SK-N-SH treated with all-trans-retinoic acid at 6 μM for 48 hours (cell line): ENCODE results near the gene ATL2.

Source experiments
- BACH2 ChIP-seq: fragments of 250-450 bp; sonication (Bioruptor Pico); IDR thresholded peaks from 2 replicates; pipeline ENCODE4 v1.9.0; 2021; ENCODE audit warnings: mild to moderate bottlenecking, borderline replicate concordance
- CREB5 ChIP-seq: fragments of 250-450 bp; sonication (Bioruptor Pico); IDR thresholded peaks from 2 replicates; pipeline ENCODE4 v1.5.1; 2020; ENCODE audit warnings: low read depth, mild to moderate bottlenecking, moderate library complexity
- OSR1 ChIP-seq: fragments of 250-450 bp; sonication (Bioruptor Pico); IDR thresholded peaks from 2 replicates; pipeline ENCODE4 v1.8.0; 2022; ENCODE audit warnings: moderate library complexity, mild to moderate bottlenecking, inconsistent platforms
- PATZ1 ChIP-seq: fragments of 250-450 bp; sonication (Bioruptor Pico); IDR thresholded peaks from 2 replicates; pipeline ENCODE4 v1.8.0; 2020; ENCODE audit warnings: mild to moderate bottlenecking, moderate library complexity, borderline replicate concordance
- RARB ChIP-seq: fragments of 250-450 bp; sonication (Bioruptor Pico); IDR thresholded peaks from 2 replicates; pipeline ENCODE4 v1.8.0; 2021; ENCODE audit warnings: mild to moderate bottlenecking, moderate library complexity
- SNAI2 ChIP-seq: fragments of 250-450 bp; sonication (Bioruptor Pico); IDR thresholded peaks from 2 replicates; pipeline ENCODE4 v1.5.0; 2020; ENCODE audit warnings: mild to moderate bottlenecking, moderate library complexity
- TCF4 ChIP-seq: fragments of 250-450 bp; sonication (Bioruptor Pico); IDR thresholded peaks from 2 replicates; pipeline ENCODE4 v1.8.0; 2021; ENCODE audit warnings: mild to moderate bottlenecking, moderate library complexity, borderline replicate concordance
- TOX ChIP-seq: fragments of 250-450 bp; sonication (Bioruptor Pico); IDR thresholded peaks from 2 replicates; pipeline ENCODE4 v1.8.0; 2021; ENCODE audit warnings: mild to moderate bottlenecking, moderate library complexity, borderline replicate concordance
- ZC3H10 ChIP-seq: fragments of 250-450 bp; sonication (Bioruptor Pico); IDR thresholded peaks from 2 replicates; pipeline ENCODE4 v1.5.1; 2021; ENCODE audit warnings: mild to moderate bottlenecking, moderate library complexity
- ZFP3 ChIP-seq: fragments of 250-450 bp; sonication (Bioruptor Pico); IDR thresholded peaks from 2 replicates; pipeline ENCODE4 v1.5.0; 2020; ENCODE audit warnings: mild to moderate bottlenecking, moderate library complexity
- ZNF565 ChIP-seq: fragments of 450-650 bp; formaldehyde crosslinking; conservative IDR thresholded peaks from 2 replicates; pipeline ENCODE4 v1.5.0; 2020; ENCODE audit warnings: low read depth, mild to moderate bottlenecking, moderate library complexity

GRCh38 chr2:38263293-38263692 lies 113.8 kb downstream of the ATL2 start:
- no peak for TF ChIP-seq ZFP3 (CRISPR knock-in tag)
- no peak for TF ChIP-seq OSR1 (CRISPR knock-in tag)
- TF ChIP-seq PATZ1 (CRISPR knock-in tag), result no peak
- no peak for TF ChIP-seq TOX (CRISPR knock-in tag)
- no peak for TF ChIP-seq TCF4 (CRISPR knock-in tag)
- TF ChIP-seq RARB (CRISPR knock-in tag), result no peak
- TF ChIP-seq SNAI2 (CRISPR knock-in tag), result no peak
- no peak for TF ChIP-seq BACH2 (CRISPR knock-in tag)
- no peak for TF ChIP-seq ZNF565
- no peak for TF ChIP-seq CREB5 (CRISPR knock-in tag)
- TF ChIP-seq ZC3H10, result no peak
